ENCODE measurements around the gene DAB1.
"Not testable (repeated sequence)": the region's sequence is repeated elsewhere in the genome, so short reads cannot be mapped to it uniquely, and the experiment has no call there.

DAB1 gene

GRCh38 chr1:57348921-57349320 is 74.9 kb downstream of the DAB1 start:
- Histone ChIP-seq H3K36me3 (ENCODE audit: control insufficient read depth in 5 of 5, insufficient read depth in 5 of 5, low read length in 5 of 5) (no peaks in the 10 kb centered on the region), H3K9ac (ENCODE audit: low read length in 5 of 5) (no peak overlapping the region)

GRCh38 chr1:57345916-57346315 is 77.9 kb downstream of the DAB1 start:
- Histone ChIP-seq H3K9me3 (ENCODE audit: control insufficient read depth in 5 of 5, low read length in 5 of 5) (no peaks in the 10 kb centered on the region), H3K9ac (ENCODE audit: low read length in 5 of 5) (no peak overlapping the region), H3K4me3 (ENCODE audit: low read depth in 1 of 5, low read length in 5 of 5) (no peak overlapping the region), H3K27ac (ENCODE audit: low read depth, low read length) (no peak overlapping the region), H3K27me3 (ENCODE audit: control insufficient read depth in 5 of 5, insufficient read depth in 4 of 5, low read length in 5 of 5) (no peaks in the 10 kb centered on the region), H3K4me1 (ENCODE audit: control insufficient read depth in 5 of 5, insufficient read depth in 5 of 5, low read length in 5 of 5) (no peaks in the 10 kb centered on the region), H3K36me3 (ENCODE audit: control insufficient read depth in 5 of 5, insufficient read depth in 5 of 5, low read length in 5 of 5) (no peaks in the 10 kb centered on the region)

More at GRCh38 chr1:57348921-57349320, 74.9 kb downstream of the DAB1 start:
- no peak overlapping the region for H3K4me3 ChIP-seq (ENCODE audit: low read depth in 1 of 5, low read length in 5 of 5)
- no peak overlapping the region for H3K27ac ChIP-seq (ENCODE audit: low read depth, low read length)
- H3K27me3 ChIP-seq (ENCODE audit: control insufficient read depth in 5 of 5, insufficient read depth in 4 of 5, low read length in 5 of 5), result no peaks in the 10 kb centered on the region
- H3K4me1 ChIP-seq (ENCODE audit: control insufficient read depth in 5 of 5, insufficient read depth in 5 of 5, low read length in 5 of 5), result no peaks in the 10 kb centered on the region
- peaks cover 0 to 2% (median 0%) of the 10 kb centered on the region in 5 donors for H3K9me3 ChIP-seq (ENCODE audit: control insufficient read depth in 5 of 5, low read length in 5 of 5)

- no peaks in the 10 kb centered on the region for H3K27me3 ChIP-seq (ENCODE audit: control insufficient read depth in 5 of 5, insufficient read depth in 4 of 5, low read length in 5 of 5)
- H3K9me3 ChIP-seq (ENCODE audit: control insufficient read depth in 5 of 5, low read length in 5 of 5), result no peaks in the 10 kb centered on the region
- H3K4me1 ChIP-seq (ENCODE audit: control insufficient read depth in 5 of 5, insufficient read depth in 5 of 5, low read length in 5 of 5), result no peaks in the 10 kb centered on the region
- H3K9ac ChIP-seq (ENCODE audit: low read length in 5 of 5), result no peak overlapping the region
- no peak overlapping the region for H3K27ac ChIP-seq (ENCODE audit: low read depth, low read length)
- no peak overlapping the region for H3K4me3 ChIP-seq (ENCODE audit: low read depth in 1 of 5, low read length in 5 of 5)
- no peaks in the 10 kb centered on the region for H3K36me3 ChIP-seq (ENCODE audit: control insufficient read depth in 5 of 5, insufficient read depth in 5 of 5, low read length in 5 of 5)
Observed at GRCh38 chr1:57344265-57344664, 79.6 kb downstream of the DAB1 start.

- H3K27ac ChIP-seq (ENCODE audit: low read depth, low read length); H3K27me3 ChIP-seq (ENCODE audit: control insufficient read depth in 5 of 5, insufficient read depth in 4 of 5, low read length in 5 of 5); H3K4me3 ChIP-seq (ENCODE audit: low read depth in 1 of 5, low read length in 5 of 5); H3K36me3 ChIP-seq (ENCODE audit: control insufficient read depth in 5 of 5, insufficient read depth in 5 of 5, low read length in 5 of 5); H3K9me3 ChIP-seq (ENCODE audit: control insufficient read depth in 5 of 5, low read length in 5 of 5); H3K9ac ChIP-seq (ENCODE audit: low read length in 5 of 5); H3K4me1 ChIP-seq (ENCODE audit: control insufficient read depth in 5 of 5, insufficient read depth in 5 of 5, low read length in 5 of 5): not testable (repeated sequence)
Observed at GRCh38 chr1:57343298-57343915, 80.5 kb downstream of the DAB1 start.

- Histone ChIP-seq H3K27me3 (ENCODE audit: control insufficient read depth in 5 of 5, insufficient read depth in 4 of 5, low read length in 5 of 5) (no peaks in the 10 kb centered on the region), H3K4me3 (ENCODE audit: low read depth in 1 of 5, low read length in 5 of 5) (no peak overlapping the region), H3K27ac (ENCODE audit: low read depth, low read length) (no peak overlapping the region), H3K9ac (ENCODE audit: low read length in 5 of 5) (no peak overlapping the region), H3K36me3 (ENCODE audit: control insufficient read depth in 5 of 5, insufficient read depth in 5 of 5, low read length in 5 of 5) (no peaks in the 10 kb centered on the region), H3K4me1 (ENCODE audit: control insufficient read depth in 5 of 5, insufficient read depth in 5 of 5, low read length in 5 of 5) (no peaks in the 10 kb centered on the region), H3K9me3 (ENCODE audit: control insufficient read depth in 5 of 5, low read length in 5 of 5) (no peaks in the 10 kb centered on the region)
Observed at GRCh38 chr1:57341721-57342120, 82.1 kb downstream of the DAB1 start.

GRCh38 chr1:57340334-57341070 is 83.4 kb downstream of the DAB1 start:
- Histone ChIP-seq H3K27me3 (ENCODE audit: control insufficient read depth in 5 of 5, insufficient read depth in 4 of 5, low read length in 5 of 5) (no peaks in the 10 kb centered on the region), H3K9ac (ENCODE audit: low read length in 5 of 5) (no peak overlapping the region), H3K4me3 (ENCODE audit: low read depth in 1 of 5, low read length in 5 of 5) (no peak overlapping the region), H3K27ac (ENCODE audit: low read depth, low read length) (no peak overlapping the region), H3K36me3 (ENCODE audit: control insufficient read depth in 5 of 5, insufficient read depth in 5 of 5, low read length in 5 of 5) (no peaks in the 10 kb centered on the region), H3K9me3 (ENCODE audit: control insufficient read depth in 5 of 5, low read length in 5 of 5) (no peaks in the 10 kb centered on the region), H3K4me1 (ENCODE audit: control insufficient read depth in 5 of 5, insufficient read depth in 5 of 5, low read length in 5 of 5) (no peaks in the 10 kb centered on the region)

- no peaks in the 10 kb centered on the region for H3K4me1 ChIP-seq (ENCODE audit: control insufficient read depth in 5 of 5, insufficient read depth in 5 of 5, low read length in 5 of 5)
- no peaks in the 10 kb centered on the region for H3K36me3 ChIP-seq (ENCODE audit: control insufficient read depth in 5 of 5, insufficient read depth in 5 of 5, low read length in 5 of 5)
- no peaks in the 10 kb centered on the region for H3K27me3 ChIP-seq (ENCODE audit: control insufficient read depth in 5 of 5, insufficient read depth in 4 of 5, low read length in 5 of 5)
- H3K9me3 ChIP-seq (ENCODE audit: control insufficient read depth in 5 of 5, low read length in 5 of 5), result peaks cover 0 to 2% (median 0%) of the 10 kb centered on the region in 5 donors
- no peak overlapping the region for H3K27ac ChIP-seq (ENCODE audit: low read depth, low read length)
- H3K9ac ChIP-seq (ENCODE audit: low read length in 5 of 5), result no peak overlapping the region
- H3K4me3 ChIP-seq (ENCODE audit: low read depth in 1 of 5, low read length in 5 of 5), result no peak overlapping the region
Observed at GRCh38 chr1:57337623-57338022, 86.2 kb downstream of the DAB1 start.

- no peaks in the 10 kb centered on the region for H3K27me3 ChIP-seq (ENCODE audit: control insufficient read depth in 5 of 5, insufficient read depth in 4 of 5, low read length in 5 of 5)
- H3K4me1 ChIP-seq (ENCODE audit: control insufficient read depth in 5 of 5, insufficient read depth in 5 of 5, low read length in 5 of 5), result no peaks in the 10 kb centered on the region
- H3K9me3 ChIP-seq (ENCODE audit: control insufficient read depth in 5 of 5, low read length in 5 of 5), result peaks cover 0 to 5% (median 0%) of the 10 kb centered on the region in 5 donors
- H3K36me3 ChIP-seq (ENCODE audit: control insufficient read depth in 5 of 5, insufficient read depth in 5 of 5, low read length in 5 of 5), result no peaks in the 10 kb centered on the region
- no peak overlapping the region for H3K4me3 ChIP-seq (ENCODE audit: low read depth in 1 of 5, low read length in 5 of 5)
- no peak overlapping the region for H3K27ac ChIP-seq (ENCODE audit: low read depth, low read length)
- H3K9ac ChIP-seq (ENCODE audit: low read length in 5 of 5), result no peak overlapping the region
Observed at GRCh38 chr1:57336793-57337192, 87.1 kb downstream of the DAB1 start.

- H3K27ac ChIP-seq (ENCODE audit: low read depth, low read length), result no peak overlapping the region
- H3K4me3 ChIP-seq (ENCODE audit: low read depth in 1 of 5, low read length in 5 of 5), result no peak overlapping the region
- H3K36me3 ChIP-seq (ENCODE audit: control insufficient read depth in 5 of 5, insufficient read depth in 5 of 5, low read length in 5 of 5), result no peaks in the 10 kb centered on the region
- H3K9ac ChIP-seq (ENCODE audit: low read length in 5 of 5), result no peak overlapping the region
- H3K4me1 ChIP-seq (ENCODE audit: control insufficient read depth in 5 of 5, insufficient read depth in 5 of 5, low read length in 5 of 5), result no peaks in the 10 kb centered on the region
- no peaks in the 10 kb centered on the region for H3K27me3 ChIP-seq (ENCODE audit: control insufficient read depth in 5 of 5, insufficient read depth in 4 of 5, low read length in 5 of 5)
- peaks cover 0 to 7% (median 3%) of the 10 kb centered on the region in 5 donors for H3K9me3 ChIP-seq (ENCODE audit: control insufficient read depth in 5 of 5, low read length in 5 of 5)
Observed at GRCh38 chr1:57331620-57332019, 92.2 kb downstream of the DAB1 start.

GRCh38 chr1:57329937-57330336 is 93.9 kb downstream of the DAB1 start:
- H3K4me1 ChIP-seq (ENCODE audit: control insufficient read depth in 5 of 5, insufficient read depth in 5 of 5, low read length in 5 of 5), result no peaks in the 10 kb centered on the region
- H3K27ac ChIP-seq (ENCODE audit: low read depth, low read length), result no peak overlapping the region

More at GRCh38 chr1:57329937-57330336, 93.9 kb downstream of the DAB1 start:
- H3K36me3 ChIP-seq (ENCODE audit: control insufficient read depth in 5 of 5, insufficient read depth in 5 of 5, low read length in 5 of 5), result no peaks in the 10 kb centered on the region
- H3K27me3 ChIP-seq (ENCODE audit: control insufficient read depth in 5 of 5, insufficient read depth in 4 of 5, low read length in 5 of 5), result no peaks in the 10 kb centered on the region
- H3K9me3 ChIP-seq (ENCODE audit: control insufficient read depth in 5 of 5, low read length in 5 of 5), result peaks cover 0 to 7% (median 3%) of the 10 kb centered on the region in 5 donors
- no peak overlapping the region for H3K9ac ChIP-seq (ENCODE audit: low read length in 5 of 5)
- no peak overlapping the region for H3K4me3 ChIP-seq (ENCODE audit: low read depth in 1 of 5, low read length in 5 of 5)

Measured in subcutaneous abdominal adipose tissue (tissue), 5 donors.